Thymus (tissue), 11 donors: ENCODE data around the gene SATB1. TPM values are rescaled to one million over a fixed set of nuclear protein-coding genes. Genes with fewer than 3 reads are reported as not detected.
A peak's percentile ranks its signal among the peaks of the same experiment; 100 is the strongest.

ENCODE experiments used
- DNase-seq, 9 donors: peaks; one replicate each; pipeline ENCODE4 v3.0.0-alpha.2; 2013; ENCODE audit warnings: low spot score in 9 of 9, low read depth in 6 of 9, missing footprints in 1 of 9
- H3K27ac ChIP-seq, 2 donors: one replicate each; pipeline ENCODE4 v1.5.1; 2013; ENCODE audit warnings: control low read depth in 1 of 2, low read depth in 1 of 2, low read length in 1 of 2, mild to moderate bottlenecking in 1 of 2, moderate library complexity in 1 of 2
- H3K27me3 ChIP-seq, 2 donors: one replicate each; pipeline ENCODE4 v1.5.1; 2013; ENCODE audit warnings: low read length in 1 of 2; ENCODE audit not compliant: control insufficient read depth in 2 of 2, insufficient read depth in 1 of 2
- H3K36me3 ChIP-seq, 2 donors: one replicate each; pipeline ENCODE4 v1.5.1; 2013; ENCODE audit warnings: low read length in 1 of 2, mild to moderate bottlenecking in 1 of 2, moderate library complexity in 1 of 2; ENCODE audit not compliant: control insufficient read depth in 2 of 2, insufficient read depth in 2 of 2
- H3K4me1 ChIP-seq, 2 donors: one replicate each; pipeline ENCODE4 v1.5.1; 2013; ENCODE audit warnings: low read length in 2 of 2; ENCODE audit not compliant: control insufficient read depth in 2 of 2, insufficient read depth in 2 of 2
- H3K4me3 ChIP-seq, 2 donors: one replicate each; pipeline ENCODE4 v1.5.1; 2013; ENCODE audit warnings: low read length in 2 of 2, control low read depth in 1 of 2, mild to moderate bottlenecking in 1 of 2
- H3K9me3 ChIP-seq, 2 donors: one replicate each; pipeline ENCODE4 v1.5.1; 2013; ENCODE audit warnings: low read length in 1 of 2, mild to moderate bottlenecking in 1 of 2; ENCODE audit not compliant: control insufficient read depth in 2 of 2, insufficient read depth in 1 of 2
- WGBS: extraction: QIAGEN DNeasy Blood & Tissue Kit; methylation state at CpG from one replicate; pipeline ENCODE4 v1.1.7; 2013; 5-methylcytosine and 5-hydroxymethylcytosine counted together
- polyA plus RNA-seq: library from polyadenylated mRNA; stranded (reverse); fragments of 200-250 nt; gene quantifications from one replicate; pipeline ENCODE4 v1.2.3, GENCODE V29; 2013
- total RNA-seq: library from RNA; stranded (reverse); fragments of 120-200 nt; gene quantifications from one replicate; pipeline ENCODE4 v1.2.4, GENCODE V29; 2013
- donor health status: healthy.

The SATB1 gene
- total and polyA plus RNA-seq, 2 donors: 172 to 459 TPM

GRCh38 chr3:18401300-18401961, 23.7 kb downstream of the SATB1 start:
- Histone ChIP-seq H3K36me3 (peaks cover 18 to 96% of the 10 kb centered on the region in 2 donors), H3K4me3 (no peak overlapping the region), H3K9me3 (no peaks in the 10 kb centered on the region), H3K27me3 (no peaks in the 10 kb centered on the region), H3K27ac (peak overlapping the region in 1 of 2 donors; percentile 75), H3K4me1 (peaks cover 2 to 7% of the 10 kb centered on the region in 2 donors)
- DNase-seq: no peak
- 86% methylated on average over 10 of the region's 10 CpGs for WGBS

- H3K27ac ChIP-seq: no peak overlapping the region
- no peaks in the 10 kb centered on the region for H3K27me3 ChIP-seq
- DNase-seq: no peak
- no peak overlapping the region for H3K4me3 ChIP-seq
- H3K4me1 ChIP-seq: peaks cover 5 to 16% of the 10 kb centered on the region in 2 donors
- no peaks in the 10 kb centered on the region for H3K9me3 ChIP-seq
- 93% methylated on average over 1 of the region's 1 CpG for WGBS
- H3K36me3 ChIP-seq: peaks cover 26 to 94% of the 10 kb centered on the region in 2 donors
Measured at GRCh38 chr3:18398448-18398847, 26.7 kb downstream of the SATB1 start.

- 60% methylated on average over 1 of the region's 1 CpG for WGBS
- DNase-seq: no peak
- Histone ChIP-seq H3K4me3 (no peak overlapping the region), H3K36me3 (peaks cover 27 to 95% of the 10 kb centered on the region in 2 donors), H3K27ac (no peak overlapping the region), H3K27me3 (no peaks in the 10 kb centered on the region), H3K9me3 (no peaks in the 10 kb centered on the region), H3K4me1 (peaks cover 6 to 11% of the 10 kb centered on the region in 2 donors)
Measured at GRCh38 chr3:18396428-18396827, 28.7 kb downstream of the SATB1 start.

- no peaks in the 10 kb centered on the region for H3K27me3 ChIP-seq
- no peak for DNase-seq
- H3K4me1 ChIP-seq: peaks cover 6 to 9% of the 10 kb centered on the region in 2 donors
- H3K36me3 ChIP-seq: peaks cover 18 to 88% of the 10 kb centered on the region in 2 donors
- 98% methylated on average over 12 of the region's 12 CpGs for WGBS
- peak overlapping the region in 1 of 2 donors; percentile 0 for H3K27ac ChIP-seq
- no peak overlapping the region for H3K4me3 ChIP-seq
- H3K9me3 ChIP-seq: no peaks in the 10 kb centered on the region
Measured at GRCh38 chr3:18394384-18394995, 30.6 kb downstream of the SATB1 start.

- H3K36me3 ChIP-seq: peaks cover 18 to 88% of the 10 kb centered on the region in 2 donors
- H3K27me3 ChIP-seq: no peaks in the 10 kb centered on the region
- 93% methylated on average over 2 of the region's 2 CpGs for WGBS
- no peaks in the 10 kb centered on the region for H3K9me3 ChIP-seq
- peak overlapping the region in 1 of 2 donors; percentile 2 for H3K27ac ChIP-seq
- no peak for DNase-seq
- no peak overlapping the region for H3K4me3 ChIP-seq
- peaks cover 6 to 9% of the 10 kb centered on the region in 2 donors for H3K4me1 ChIP-seq
Measured at GRCh38 chr3:18393906-18394305, 31.2 kb downstream of the SATB1 start.

GRCh38 chr3:18390024-18390660, 35.0 kb downstream of the SATB1 start:
- no peaks in the 10 kb centered on the region for H3K27me3 ChIP-seq
- WGBS: 39% methylated on average over 3 of the region's 3 CpGs
- DNase-seq: no peak
- H3K36me3 ChIP-seq: peaks cover 23 to 90% of the 10 kb centered on the region in 2 donors
- peaks cover 6 to 10% of the 10 kb centered on the region in 2 donors for H3K4me1 ChIP-seq
- H3K9me3 ChIP-seq: no peaks in the 10 kb centered on the region
- H3K4me3 ChIP-seq: no peak overlapping the region
- H3K27ac ChIP-seq: peak overlapping the region in 1 of 2 donors; percentile 5

GRCh38 chr3:18389108-18389733, 35.9 kb downstream of the SATB1 start:
- Histone ChIP-seq H3K27ac (no peak overlapping the region), H3K4me3 (no peak overlapping the region), H3K27me3 (no peaks in the 10 kb centered on the region), H3K36me3 (peaks cover 17 to 88% of the 10 kb centered on the region in 2 donors), H3K4me1 (peaks cover 4 to 5% of the 10 kb centered on the region in 2 donors), H3K9me3 (no peaks in the 10 kb centered on the region)
- WGBS: 48% methylated on average over 2 of the region's 2 CpGs
- peak in 4 of 9 donors; percentile 28 to 70 (median 45) for DNase-seq

- H3K36me3 ChIP-seq: peaks cover 17 to 84% of the 10 kb centered on the region in 2 donors
- H3K4me3 ChIP-seq: no peak overlapping the region
- 94% methylated on average over 9 of the region's 9 CpGs for WGBS
- no peaks in the 10 kb centered on the region for H3K9me3 ChIP-seq
- DNase-seq: no peak
- peaks cover 0 to 9% of the 10 kb centered on the region in 2 donors for H3K4me1 ChIP-seq
- peak overlapping the region in 1 of 2 donors; percentile 15 for H3K27ac ChIP-seq
- H3K27me3 ChIP-seq: no peaks in the 10 kb centered on the region
Measured at GRCh38 chr3:18386274-18386890, 38.8 kb downstream of the SATB1 start.
